ENCODE measurements around the gene FBN3.

- TF ChIP-seq CTCF (IDR thresholded peaks at IDR 0.05) (no peak), POLR2AphosphoS5 (IDR thresholded peaks at IDR 0.05) (no peak), POLR2A (IDR thresholded peaks at IDR 0.05) (no peak), EP300 (IDR thresholded peaks at IDR 0.05) (no peak)
Measured at GRCh38 chr19:8046569-8047165, 102.7 kb downstream of the FBN3 start.
